NCI-H1436 (cell line): ENCODE data around the gene MTMR8.
"Not testable (repeated sequence)": the region's sequence is repeated elsewhere in the genome, so short reads cannot be mapped to it uniquely, and the experiment has no call there.

ENCODE experiments used
- DNase-seq: peaks from one replicate; lab custom pipeline; 2025; lab: John Stamatoyannopoulos, UW

Gene MTMR8

GRCh38 chrX:64394874-64395567 is at the start of gene MTMR8:
Gene MTMR8 (minus strand): TSS chrX:64395452. CDS start chrX:64395363, 89 bp downstream.
- peak; percentile 62 for DNase-seq

GRCh38 chrX:64439551-64439950 is 44.3 kb upstream of the MTMR8 start:
- DNase-seq = no peak

- DNase-seq = no peak
These were observed 42.4 kb upstream of the MTMR8 start for GRCh38 chrX:64437665-64438064.

- no peak for DNase-seq
These were observed 42.0 kb upstream of the MTMR8 start for GRCh38 chrX:64437218-64437617.

- no peak for DNase-seq
These were observed 33.1 kb upstream of the MTMR8 start for GRCh38 chrX:64428371-64428770.

GRCh38 chrX:64427787-64428186 is 32.5 kb upstream of the MTMR8 start:
- no peak for DNase-seq

- no peak for DNase-seq
These were observed 32.0 kb upstream of the MTMR8 start for GRCh38 chrX:64427281-64427680.

GRCh38 chrX:64409730-64410129 is 14.5 kb upstream of the MTMR8 start:
- not testable (repeated sequence) for DNase-seq

GRCh38 chrX:64398088-64398487 is 2.8 kb upstream of the MTMR8 start:
- DNase-seq = no peak

GRCh38 chrX:64395568-64395929 is 297 bp upstream of the MTMR8 start:
- DNase-seq = no peak

- DNase-seq = no peak
These were observed 986 bp downstream of the MTMR8 start for GRCh38 chrX:64394059-64394873.

GRCh38 chrX:64389489-64389888 is 5.8 kb downstream of the MTMR8 start:
- no peak for DNase-seq

GRCh38 chrX:64380789-64381188 is 14.5 kb downstream of the MTMR8 start:
- DNase-seq = not testable (repeated sequence)

GRCh38 chrX:64379924-64380323 is 15.3 kb downstream of the MTMR8 start:
- no peak for DNase-seq

GRCh38 chrX:64377753-64378152 is 17.5 kb downstream of the MTMR8 start:
- no peak for DNase-seq

GRCh38 chrX:64352081-64352480 is 43.2 kb downstream of the MTMR8 start:
- no peak for DNase-seq

GRCh38 chrX:64350521-64350920 is 44.7 kb downstream of the MTMR8 start:
- no peak for DNase-seq

- no peak for DNase-seq
These were observed 45.2 kb downstream of the MTMR8 start for GRCh38 chrX:64350047-64350446.

GRCh38 chrX:64342811-64343210 is 52.4 kb downstream of the MTMR8 start:
- DNase-seq = no peak

GRCh38 chrX:64338296-64338695 is 57.0 kb downstream of the MTMR8 start:
- no peak for DNase-seq

GRCh38 chrX:64334467-64334866 is 60.8 kb downstream of the MTMR8 start:
- DNase-seq = no peak

- DNase-seq = no peak
These were observed 65.0 kb downstream of the MTMR8 start for GRCh38 chrX:64330284-64330683.

GRCh38 chrX:64321507-64321906 is 73.7 kb downstream of the MTMR8 start:
- no peak for DNase-seq

GRCh38 chrX:64313624-64314023 is 81.6 kb downstream of the MTMR8 start:
- DNase-seq = no peak
